RPMI8226 (cell line): ENCODE data around the gene CNDP1.
A peak's percentile ranks its signal among the peaks of the same experiment; 100 is the strongest.
"Not testable (repeated sequence)": the region's sequence is repeated elsewhere in the genome, so short reads cannot be mapped to it uniquely, and the experiment has no call there.

Experiments used
- DNase-seq: peaks from one replicate; pipeline ENCODE4 v3.0.0-alpha.2; 2015

The CNDP1 gene

GRCh38 chr18:74546751-74547530, 12.6 kb downstream of the CNDP1 start:
- DNase-seq = no peak

GRCh38 chr18:74547860-74548259, 13.6 kb downstream of the CNDP1 start:
- no peak for DNase-seq

- no peak for DNase-seq
These were observed 15.3 kb downstream of the CNDP1 start for GRCh38 chr18:74549591-74550104.

DNA sequence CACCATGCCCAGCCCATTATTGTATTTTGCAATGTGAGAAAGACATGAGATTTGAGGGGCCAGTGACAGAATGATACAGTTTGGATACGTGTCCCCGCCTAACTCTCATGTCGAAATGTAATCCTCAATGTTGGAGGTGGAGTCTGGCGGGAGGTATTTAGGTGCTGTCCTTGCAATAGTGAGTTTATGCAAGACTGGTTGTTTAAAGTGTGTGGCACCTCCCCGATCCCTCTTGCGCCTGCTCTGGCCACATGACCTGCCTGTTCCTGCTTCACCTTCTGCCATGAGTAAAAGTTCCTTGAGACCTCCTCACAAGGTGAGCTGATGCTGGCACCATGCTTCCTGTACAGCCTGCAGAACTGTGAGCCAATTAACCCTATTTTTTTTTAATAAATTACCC, 16.6 kb downstream of the CNDP1 start:
- no peak for DNase-seq

- DNase-seq = no peak
These were observed 17.2 kb downstream of the CNDP1 start for GRCh38 chr18:74551452-74551851.

DNA sequence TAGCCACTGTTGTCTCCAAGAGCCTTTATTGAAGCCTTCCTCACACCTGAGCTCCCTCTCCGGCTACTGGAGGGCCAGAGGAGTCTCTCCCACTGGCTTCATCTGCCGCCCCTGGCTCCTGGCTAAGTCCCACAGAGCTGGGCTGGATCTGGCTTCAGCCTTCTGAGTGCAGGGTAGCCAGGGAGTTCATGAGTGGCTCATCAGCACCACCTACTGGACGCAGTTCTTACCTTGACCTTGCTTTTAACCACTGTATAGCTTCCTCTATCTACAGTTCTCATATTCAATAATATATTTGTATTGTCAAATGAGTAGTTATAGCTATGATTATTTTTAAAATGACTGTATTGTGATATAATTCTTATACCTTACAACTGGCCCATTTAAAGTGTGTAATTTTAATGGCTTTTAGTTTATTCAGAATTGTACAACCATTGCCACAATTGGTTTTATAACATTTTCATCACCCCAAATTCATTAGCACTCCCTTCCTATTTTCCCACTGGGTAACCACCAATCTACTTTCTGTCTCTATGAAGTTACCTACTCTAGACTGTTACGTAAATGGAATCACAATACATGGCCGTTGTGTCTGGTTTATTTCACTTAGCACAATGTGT, 17.7 kb downstream of the CNDP1 start:
- peak; percentile 91 for DNase-seq

DNA sequence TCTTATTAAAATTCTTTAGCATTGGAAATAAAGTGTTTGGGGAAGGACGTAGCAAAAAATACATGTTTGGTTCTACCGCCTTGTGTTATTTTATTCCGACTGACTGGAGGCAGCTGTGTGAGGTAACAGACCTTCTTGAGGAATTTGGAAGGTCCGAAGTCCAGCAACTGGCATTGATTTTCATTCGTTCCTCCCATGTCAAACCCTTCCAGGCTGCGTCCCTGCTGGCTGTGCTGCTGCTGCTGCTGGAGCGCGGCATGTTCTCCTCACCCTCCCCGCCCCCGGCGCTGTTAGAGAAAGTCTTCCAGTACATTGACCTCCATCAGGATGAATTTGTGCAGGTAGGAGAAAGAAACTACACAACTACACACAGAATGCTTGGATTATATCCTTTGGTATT, 21.8 kb downstream of the CNDP1 start:
- no peak for DNase-seq

GRCh38 chr18:74558096-74558495, 23.8 kb downstream of the CNDP1 start:
- no peak for DNase-seq

GRCh38 chr18:74562131-74562730, 27.9 kb downstream of the CNDP1 start:
- no peak for DNase-seq

GRCh38 chr18:74562775-74563174, 28.5 kb downstream of the CNDP1 start:
- DNase-seq = no peak

- DNase-seq = no peak
These were observed 29.7 kb downstream of the CNDP1 start for GRCh38 chr18:74563999-74564398.

DNA sequence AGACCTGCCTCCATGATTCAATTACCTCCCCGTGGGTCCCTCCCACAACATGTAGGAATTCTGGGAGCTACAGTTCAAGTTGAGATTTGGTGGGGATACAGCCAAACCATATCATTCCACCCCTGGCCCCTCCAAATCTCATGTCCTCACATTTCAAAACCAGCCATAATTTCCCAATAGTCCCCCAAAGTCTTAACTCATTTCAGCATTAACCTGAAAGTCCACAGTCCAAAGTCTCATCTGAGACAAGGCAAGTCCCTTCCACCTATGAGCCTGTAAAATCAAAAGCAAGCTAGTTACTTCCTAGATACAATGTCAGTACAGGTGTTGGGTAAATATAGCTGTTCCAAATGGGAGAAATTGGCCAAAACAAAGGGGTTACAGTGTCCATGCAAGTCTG, 30.9 kb downstream of the CNDP1 start:
- not testable (repeated sequence) for DNase-seq

DNA sequence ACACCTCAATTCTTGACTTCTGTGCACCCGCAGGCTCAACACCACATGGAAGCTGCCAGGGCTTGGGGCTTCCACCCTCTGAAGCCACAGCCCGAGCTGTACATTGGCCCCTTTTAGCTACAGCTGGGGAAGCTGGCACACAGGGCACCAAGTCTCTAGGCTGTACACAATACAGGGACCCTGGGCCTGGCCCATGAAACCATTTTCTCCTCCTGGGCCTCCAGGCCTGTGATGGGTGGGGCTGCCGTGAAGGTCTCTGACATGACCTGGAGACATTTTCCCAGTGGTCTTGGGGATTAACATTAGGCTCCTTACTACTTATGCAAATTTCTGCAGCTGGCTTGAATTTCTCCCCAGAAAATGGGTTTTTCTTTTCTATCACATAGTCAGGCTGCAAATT, 31.7 kb downstream of the CNDP1 start:
- DNase-seq = not testable (repeated sequence)

- DNase-seq = peak; percentile 18
These were observed 33.5 kb downstream of the CNDP1 start for GRCh38 chr18:74567822-74568221.

DNA sequence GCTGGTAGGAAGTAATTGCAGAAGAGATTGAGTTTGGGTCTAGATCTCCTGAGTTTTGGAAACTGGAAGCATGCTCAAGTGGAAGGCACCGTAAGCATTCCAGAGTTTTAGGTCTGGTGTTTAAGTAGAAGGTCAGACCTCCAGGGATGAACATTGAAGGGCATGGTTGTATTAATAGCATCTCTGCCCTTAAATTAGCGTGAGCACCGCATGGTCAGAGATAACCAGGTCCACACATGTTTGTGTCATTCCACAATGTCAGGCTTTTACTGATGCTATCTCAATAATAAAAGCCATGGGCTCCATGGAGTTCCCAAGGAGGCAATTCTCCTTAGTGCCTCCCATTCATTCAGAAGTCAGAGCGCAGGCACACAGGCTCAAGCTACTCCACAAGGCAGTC, 35.1 kb downstream of the CNDP1 start:
- no peak for DNase-seq

DNA sequence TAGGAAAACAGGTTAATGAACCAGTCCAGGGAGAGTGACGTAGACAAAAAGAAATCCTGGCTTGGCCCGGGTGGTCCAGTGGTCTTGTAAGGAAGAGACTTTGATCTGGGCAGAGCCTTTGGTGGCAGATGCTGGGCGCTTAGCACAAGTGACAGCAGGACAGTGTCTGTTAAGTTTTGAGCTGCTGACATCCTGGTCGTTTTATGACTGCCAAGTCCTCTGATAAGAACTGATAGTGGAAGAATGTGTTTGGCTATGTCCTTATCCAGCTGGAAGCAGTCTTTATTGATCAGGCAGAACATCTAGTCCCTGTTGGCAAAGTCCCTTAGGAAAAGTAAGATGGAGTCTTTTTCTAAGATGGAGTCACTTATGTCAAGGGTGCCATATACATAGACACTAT, 36.0 kb downstream of the CNDP1 start:
- DNase-seq = no peak

DNA sequence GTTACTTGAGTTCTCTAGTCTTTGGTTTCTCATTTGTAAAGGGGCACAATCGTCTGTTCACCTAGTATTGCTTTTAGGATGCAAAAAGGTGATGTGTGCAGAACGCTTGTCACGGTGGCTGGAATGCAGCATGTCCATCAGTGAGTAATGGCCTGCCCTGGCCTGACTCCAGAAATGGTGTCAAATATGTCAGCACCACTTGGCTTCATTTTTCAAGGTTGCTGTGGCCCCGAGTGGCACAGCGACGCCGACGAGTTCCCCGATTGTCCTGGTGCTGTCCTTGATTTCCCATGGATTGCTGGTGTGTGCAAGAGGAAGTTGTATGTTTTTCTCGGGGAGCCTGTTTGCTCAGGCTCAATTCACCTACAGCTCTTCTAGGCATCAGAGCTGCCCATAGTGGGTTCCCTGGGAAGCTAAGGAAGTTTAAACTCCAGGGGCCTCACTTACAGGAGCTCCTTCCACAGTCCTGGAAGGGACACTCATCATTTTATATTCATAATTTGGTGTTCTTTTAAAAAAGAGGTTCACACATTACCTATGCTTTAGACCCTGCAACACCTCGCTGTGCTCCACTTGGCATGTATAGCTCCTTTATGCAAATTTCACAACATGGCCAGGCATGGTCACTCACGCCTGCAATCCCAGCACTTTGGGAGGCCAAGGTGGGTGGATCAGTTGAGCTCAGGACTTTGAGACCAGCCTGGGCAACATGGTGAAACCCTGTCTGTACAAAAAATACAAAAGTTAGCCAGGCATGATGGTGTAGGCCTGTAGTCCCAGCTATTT, 37.8 kb downstream of the CNDP1 start:
- no peak for DNase-seq

- no peak for DNase-seq
These were observed 38.8 kb downstream of the CNDP1 start for GRCh38 chr18:74573053-74573452.

GRCh38 chr18:74574916-74575315, 40.6 kb downstream of the CNDP1 start:
- no peak for DNase-seq

- DNase-seq = no peak
These were observed 42.7 kb downstream of the CNDP1 start for GRCh38 chr18:74577019-74577418.

DNA sequence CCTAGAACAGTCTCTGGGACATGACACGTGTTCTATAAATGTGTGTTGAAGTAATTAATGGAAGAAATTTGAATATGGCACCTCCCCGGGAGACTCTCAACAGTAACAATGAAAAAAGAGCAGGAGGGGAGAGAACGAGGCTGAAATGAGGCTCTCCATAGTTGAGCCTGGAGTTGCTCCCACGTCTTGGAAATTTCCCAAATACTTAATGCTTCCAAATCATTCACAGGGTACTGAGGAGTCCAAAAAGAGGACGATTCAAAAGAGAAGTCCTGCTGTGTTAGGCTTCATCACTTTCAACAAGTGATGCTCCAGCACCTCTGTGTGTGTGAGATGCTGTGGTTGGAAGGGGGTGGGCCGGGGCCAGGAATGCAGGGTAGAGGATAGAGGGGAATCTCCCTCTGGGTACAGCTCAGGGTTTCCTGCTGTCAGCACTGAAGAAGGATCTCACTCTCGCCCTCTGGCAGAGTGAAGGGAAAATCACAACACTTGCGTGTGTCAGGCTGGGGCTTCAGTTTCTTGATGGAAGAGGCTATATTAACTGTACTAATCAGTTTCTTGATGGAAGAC, 45.3 kb downstream of the CNDP1 start:
- no peak for DNase-seq

- DNase-seq = no peak
These were observed 48.3 kb downstream of the CNDP1 start for GRCh38 chr18:74582642-74583041.

- DNase-seq = no peak
These were observed 53.1 kb downstream of the CNDP1 start for GRCh38 chr18:74587441-74587840.
